ENCODE results near the gene RNASE12.

DNA sequence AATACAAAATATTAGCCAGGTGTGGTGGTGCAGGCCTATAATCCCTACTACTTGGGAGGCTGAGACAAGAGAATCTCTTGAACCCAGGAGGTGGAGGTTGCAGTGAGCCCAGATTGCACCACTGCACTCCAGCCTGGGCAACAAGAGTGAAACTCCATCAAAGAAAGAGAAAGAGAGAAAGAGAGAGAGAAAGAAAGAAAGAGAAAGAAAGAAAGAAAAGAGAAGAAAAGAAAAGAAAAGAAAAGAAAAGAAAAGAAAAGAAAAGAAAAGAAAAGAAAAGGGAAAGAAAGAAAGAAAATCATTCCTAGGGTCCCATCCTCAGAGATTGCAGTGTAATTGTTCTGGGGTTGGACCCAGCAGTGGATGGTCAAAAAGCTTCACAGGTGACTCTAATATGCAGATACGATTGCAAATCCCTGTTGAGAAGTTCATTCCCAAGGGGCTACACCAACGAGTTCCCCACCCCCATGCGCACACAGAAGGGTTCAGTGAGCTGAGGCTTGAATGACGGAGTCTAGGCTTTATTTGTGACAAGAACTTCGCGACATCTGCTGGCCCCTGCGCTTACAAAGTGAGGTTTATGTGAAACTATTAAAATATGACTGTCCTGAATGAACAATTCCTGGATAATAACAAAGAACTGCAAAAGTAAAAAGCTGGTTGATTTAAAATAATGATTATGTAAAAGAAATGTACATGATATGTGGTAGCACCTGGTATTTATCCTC lies 17.4 kb upstream of the RNASE12 start:
- TF ChIP-seq ZZZ3 (IDR thresholded peaks at IDR 0.05) (no peak), ZNF644 (tag; IDR thresholded peaks at IDR 0.05; ENCODE audit: low read depth) (no peak), SOX6 (IDR thresholded peaks at IDR 0.05) (no peak), ZNF57 (CRISPR knock-in tag; IDR thresholded peaks at IDR 0.05) (no peak), FOXM1 (IDR thresholded peaks at IDR 0.05; ENCODE audit: low read depth) (no peak), FOXM1 (CRISPR knock-in tag; IDR thresholded peaks at IDR 0.05; ENCODE audit: low read depth) (no peak), ZBTB1 (CRISPR knock-in tag; IDR thresholded peaks at IDR 0.05; ENCODE audit: borderline replicate concordance, low read depth) (no peak), ZFP36 (IDR thresholded peaks at IDR 0.05; ENCODE audit: low read depth, low read length, partially characterized antibody) (no peak), POLR2AphosphoS5 (IDR thresholded peaks at IDR 0.05; ENCODE audit: control insufficient read depth, insufficient read depth, low read depth, low read length) (no peak), TAF1 (IDR thresholded peaks at IDR 0.05; ENCODE audit: control insufficient read depth, extremely low read depth, insufficient read depth, low read length, severe bottlenecking) (no peak), SIX5 (IDR thresholded peaks at IDR 0.05; ENCODE audit: borderline replicate concordance in 1 of 2, insufficient read depth in 1 of 2, low read depth in 1 of 2, low read length in 2 of 2) (no peak), KDM2B (CRISPR knock-in tag; IDR thresholded peaks at IDR 0.05) (no peak), PCBP1 (IDR thresholded peaks at IDR 0.05; ENCODE audit: low read depth, low read length, poor library complexity, severe bottlenecking) (no peak)
- TF ChIP-seq, protein P1, sequence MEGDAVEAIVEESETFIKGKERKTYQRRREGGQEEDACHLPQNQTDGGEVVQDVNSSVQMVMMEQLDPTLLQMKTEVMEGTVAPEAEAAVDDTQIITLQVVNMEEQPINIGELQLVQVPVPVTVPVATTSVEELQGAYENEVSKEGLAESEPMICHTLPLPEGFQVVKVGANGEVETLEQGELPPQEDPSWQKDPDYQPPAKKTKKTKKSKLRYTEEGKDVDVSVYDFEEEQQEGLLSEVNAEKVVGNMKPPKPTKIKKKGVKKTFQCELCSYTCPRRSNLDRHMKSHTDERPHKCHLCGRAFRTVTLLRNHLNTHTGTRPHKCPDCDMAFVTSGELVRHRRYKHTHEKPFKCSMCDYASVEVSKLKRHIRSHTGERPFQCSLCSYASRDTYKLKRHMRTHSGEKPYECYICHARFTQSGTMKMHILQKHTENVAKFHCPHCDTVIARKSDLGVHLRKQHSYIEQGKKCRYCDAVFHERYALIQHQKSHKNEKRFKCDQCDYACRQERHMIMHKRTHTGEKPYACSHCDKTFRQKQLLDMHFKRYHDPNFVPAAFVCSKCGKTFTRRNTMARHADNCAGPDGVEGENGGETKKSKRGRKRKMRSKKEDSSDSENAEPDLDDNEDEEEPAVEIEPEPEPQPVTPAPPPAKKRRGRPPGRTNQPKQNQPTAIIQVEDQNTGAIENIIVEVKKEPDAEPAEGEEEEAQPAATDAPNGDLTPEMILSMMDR (IDR thresholded peaks at IDR 0.05 in 2 of 3, conservative IDR thresholded peaks at IDR 0.05 in 1 of 3; ENCODE audit: insufficient read depth in 2 of 3, low read depth in 1 of 3, low read length in 3 of 3), result peak in 2 of 3 experiments; percentile 2 to 25; a peak in 1 of 6 replicates
- TF ChIP-seq, protein P2, sequence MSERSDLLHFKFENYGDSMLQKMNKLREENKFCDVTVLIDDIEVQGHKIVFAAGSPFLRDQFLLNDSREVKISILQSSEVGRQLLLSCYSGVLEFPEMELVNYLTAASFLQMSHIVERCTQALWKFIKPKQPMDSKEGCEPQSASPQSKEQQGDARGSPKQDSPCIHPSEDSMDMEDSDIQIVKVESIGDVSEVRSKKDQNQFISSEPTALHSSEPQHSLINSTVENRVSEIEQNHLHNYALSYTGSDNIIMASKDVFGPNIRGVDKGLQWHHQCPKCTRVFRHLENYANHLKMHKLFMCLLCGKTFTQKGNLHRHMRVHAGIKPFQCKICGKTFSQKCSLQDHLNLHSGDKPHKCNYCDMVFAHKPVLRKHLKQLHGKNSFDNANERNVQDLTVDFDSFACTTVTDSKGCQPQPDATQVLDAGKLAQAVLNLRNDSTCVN (CRISPR knock-in tag; IDR thresholded peaks at IDR 0.05), result no peak

Data from K562 (cell line).